ENCODE results near the gene PUS7. TPM values are rescaled to one million over a fixed set of nuclear protein-coding genes. Genes with fewer than 3 reads are reported as not detected.

PUS7 gene
- polyA plus RNA-seq, 1 of the 3 experiments (the other 2 are of a cell fraction): 18.8 TPM

- Histone ChIP-seq H3K4me3 (ENCODE audit: low read depth in 2 of 2, low read length in 1 of 2) (no peak overlapping the region), H4K20me1 (ENCODE audit: insufficient read depth) (no peaks in the 10 kb centered on the region), H3K9me2 (no peaks in the 10 kb centered on the region), H3K4me1 (ENCODE audit: control insufficient read depth in 1 of 2, insufficient read depth in 2 of 2, low read depth in 1 of 2, low read length in 1 of 2) (no peaks in the 10 kb centered on the region), H3K9ac (no peak overlapping the region), H3K27me3 (ENCODE audit: insufficient read depth) (no peaks in the 10 kb centered on the region), H3K9me3 (no peaks in the 10 kb centered on the region), H3F3A (replicated peaks; ENCODE audit: insufficient read depth) (peaks cover 6% of the 10 kb centered on the region), H3K4me2 (no peak overlapping the region), H3K79me2 (ENCODE audit: insufficient read depth) (no peaks in the 10 kb centered on the region), H3K27ac (ENCODE audit: low read depth in 2 of 2, low read length in 1 of 2) (no peak overlapping the region), H2AFZ (ENCODE audit: low read depth) (no peak overlapping the region), H3K36me3 (replicated peaks in 1 of 2; ENCODE audit: control insufficient read depth in 1 of 2, insufficient read depth in 2 of 2, low read length in 1 of 2) (peaks cover 46 to 83% of the 10 kb centered on the region in 2 experiments)
- POLR2A ChIA-PET: no interaction called here
- CTCF ChIA-PET: no interaction called here
- WGBS (ENCODE audit: low lambda C conversion rate): 100% methylated on average over 1 of the region's 1 CpG
- DNase-seq: no peak
- TF ChIP-seq ELF1 (IDR thresholded peaks at IDR 0.05) (no peak), RAD21 (IDR thresholded peaks at IDR 0.05; ENCODE audit: low read length) (no peak), FOXM1 (IDR thresholded peaks at IDR 0.05; ENCODE audit: low read depth) (no peak), YY1 (IDR thresholded peaks at IDR 0.05; ENCODE audit: low read depth) (no peak), GATA2 (CRISPR knock-in tag; IDR thresholded peaks at IDR 0.05) (no peak), SIN3A (IDR thresholded peaks at IDR 0.05; ENCODE audit: borderline replicate concordance, low read depth, low read length) (no peak), TAF1 (IDR thresholded peaks at IDR 0.05; ENCODE audit: borderline replicate concordance, low read depth, low read length) (no peak), RXRA (IDR thresholded peaks at IDR 0.05; ENCODE audit: borderline replicate concordance, low read depth) (no peak), CTCF (IDR thresholded peaks at IDR 0.05) (no peak), USF1 (IDR thresholded peaks at IDR 0.05; ENCODE audit: borderline replicate concordance, low read depth) (no peak)
Measured at GRCh38 chr7:105559926-105560325, 37.9 kb upstream of the PUS7 start.

GRCh38 chr7:105538339-105538738, 16.3 kb upstream of the PUS7 start:
- DNase-seq: no peak
- ChIA-PET POLR2A (no interaction called here), CTCF (interaction anchor here (1.5 kb wide), 1 partner anchor 51 kb away, joined by 6 read pairs; no protein-coding TSS in a partner anchor)
- Histone ChIP-seq H3K27ac (ENCODE audit: low read depth in 2 of 2, low read length in 1 of 2) (no peak overlapping the region), H3K9ac (no peak overlapping the region), H3K4me1 (ENCODE audit: control insufficient read depth in 1 of 2, insufficient read depth in 2 of 2, low read depth in 1 of 2, low read length in 1 of 2) (peaks cover 0 to 2% of the 10 kb centered on the region in 2 experiments; a peak in 2 of 4 replicates), H3K27me3 (ENCODE audit: insufficient read depth) (no peaks in the 10 kb centered on the region), H3K4me2 (no peak overlapping the region), H3K79me2 (ENCODE audit: insufficient read depth) (peaks cover 33% of the 10 kb centered on the region), H3K4me3 (ENCODE audit: low read depth in 2 of 2, low read length in 1 of 2) (no peak overlapping the region), H3K9me3 (no peaks in the 10 kb centered on the region), H3K9me2 (no peaks in the 10 kb centered on the region), H4K20me1 (ENCODE audit: insufficient read depth) (no peaks in the 10 kb centered on the region), H2AFZ (ENCODE audit: low read depth) (no peak overlapping the region), H3K36me3 (replicated peaks in 1 of 2; ENCODE audit: control insufficient read depth in 1 of 2, insufficient read depth in 2 of 2, low read length in 1 of 2) (peaks cover 46 to 77% of the 10 kb centered on the region in 2 experiments), H3F3A (replicated peaks; ENCODE audit: insufficient read depth) (peaks cover 1% of the 10 kb centered on the region)
- 86% methylated on average over 2 of the region's 2 CpGs for WGBS (ENCODE audit: low lambda C conversion rate)
- no peak for TF ChIP-seq GABPA (IDR thresholded peaks at IDR 0.05; ENCODE audit: low read depth)
- TF ChIP-seq USF1 (IDR thresholded peaks at IDR 0.05; ENCODE audit: borderline replicate concordance, low read depth): no peak
- TF ChIP-seq FOXM1 (IDR thresholded peaks at IDR 0.05; ENCODE audit: low read depth): no peak
- no peak for TF ChIP-seq ZBTB33 (IDR thresholded peaks at IDR 0.05; ENCODE audit: borderline replicate concordance, low read depth)
- TF ChIP-seq RFX5 (IDR thresholded peaks at IDR 0.05; ENCODE audit: low read length): no peak
- TF ChIP-seq EP300 (IDR thresholded peaks at IDR 0.05; ENCODE audit: borderline replicate concordance in 1 of 2, low read depth in 1 of 2, low read length in 1 of 2): no peak
- TF ChIP-seq CHD2 (IDR thresholded peaks at IDR 0.05; ENCODE audit: low read length, partially characterized antibody): no peak
- TF ChIP-seq YY1 (IDR thresholded peaks at IDR 0.05; ENCODE audit: low read depth): no peak
- no peak for TF ChIP-seq MAX (IDR thresholded peaks at IDR 0.05; ENCODE audit: low read depth)
- no peak for TF ChIP-seq USF2 (IDR thresholded peaks at IDR 0.05; ENCODE audit: borderline replicate concordance, low read depth, low read length)
- no peak for TF ChIP-seq MXI1 (IDR thresholded peaks at IDR 0.05; ENCODE audit: low read depth, low read length)
- TF ChIP-seq NFIC (IDR thresholded peaks at IDR 0.05; ENCODE audit: borderline replicate concordance): no peak
- no peak for TF ChIP-seq JUND (IDR thresholded peaks at IDR 0.05)
